PC-3 (cell line): Measurements from ENCODE around the gene MYH7B.

Experiments
- CTCF ChIP-seq: fragments of 300-600 bp; sonication (generic); conservative IDR thresholded peaks from 2 replicates; pipeline ENCODE4 v1.5.1; 2017; ENCODE audit warnings: antibody characterized with exemption, low read depth, mild to moderate bottlenecking, low read length
- EZH2 ChIP-seq: fragments of 300-600 bp; sonication (generic); IDR thresholded peaks from one replicate; pipeline ENCODE4 v1.6.1; 2017; ENCODE audit warnings: antibody characterized with exemption, mild to moderate bottlenecking, low read length; ENCODE audit not compliant: unreplicated experiment
- EZH2phosphoT487 ChIP-seq: fragments of 300-600 bp; sonication (generic); IDR thresholded peaks from 2 replicates; pipeline ENCODE4 v1.6.1; 2018; ENCODE audit warnings: mild to moderate bottlenecking, antibody characterized with exemption, low read length, borderline replicate concordance

- no peak for TF ChIP-seq CTCF
- no peak for TF ChIP-seq EZH2
- TF ChIP-seq EZH2phosphoT487: no peak
Observed at GRCh38 chr20:34956041-34956458, 382 bp downstream of the MYH7B start.
